NOMO-1 treated with DMSO at 0.1 percent for 48 hours (cell line): Measurements from ENCODE around the gene TBC1D24.

Experiments used
- DNase-seq: peaks from one replicate; lab custom pipeline; 2025; ENCODE audit not compliant: unreplicated experiment; lab: John Stamatoyannopoulos, UW

TBC1D24 gene

GRCh38 chr16:2497695-2498484, 23.0 kb downstream of the TBC1D24 start:
- DNase-seq: no peak

GRCh38 chr16:2498531-2499253, 23.8 kb downstream of the TBC1D24 start:
- DNase-seq: no peak

DNA sequence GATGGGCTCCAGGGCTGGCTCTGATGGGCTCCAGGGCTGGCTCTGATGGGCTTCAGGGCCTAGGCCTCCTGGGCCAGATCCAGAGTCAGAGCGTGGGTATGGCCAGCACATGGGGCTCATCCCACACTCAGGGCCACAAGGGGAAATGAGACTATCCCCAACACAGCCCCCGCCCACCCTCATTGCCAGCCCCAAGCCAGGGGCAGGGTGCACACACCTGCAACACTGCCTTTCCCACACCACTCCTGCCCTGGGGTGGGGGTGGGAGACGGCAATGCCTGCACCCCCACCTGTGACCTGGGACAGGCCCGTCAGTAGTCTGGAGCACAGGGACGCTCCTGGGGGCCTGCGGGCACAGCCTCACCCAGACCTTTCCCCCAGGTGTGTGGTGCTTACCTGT, 24.5 kb downstream of the TBC1D24 start:
- DNase-seq: no peak

- DNase-seq: no peak
Measured at GRCh38 chr16:2499890-2500429, 25.0 kb downstream of the TBC1D24 start.

DNA sequence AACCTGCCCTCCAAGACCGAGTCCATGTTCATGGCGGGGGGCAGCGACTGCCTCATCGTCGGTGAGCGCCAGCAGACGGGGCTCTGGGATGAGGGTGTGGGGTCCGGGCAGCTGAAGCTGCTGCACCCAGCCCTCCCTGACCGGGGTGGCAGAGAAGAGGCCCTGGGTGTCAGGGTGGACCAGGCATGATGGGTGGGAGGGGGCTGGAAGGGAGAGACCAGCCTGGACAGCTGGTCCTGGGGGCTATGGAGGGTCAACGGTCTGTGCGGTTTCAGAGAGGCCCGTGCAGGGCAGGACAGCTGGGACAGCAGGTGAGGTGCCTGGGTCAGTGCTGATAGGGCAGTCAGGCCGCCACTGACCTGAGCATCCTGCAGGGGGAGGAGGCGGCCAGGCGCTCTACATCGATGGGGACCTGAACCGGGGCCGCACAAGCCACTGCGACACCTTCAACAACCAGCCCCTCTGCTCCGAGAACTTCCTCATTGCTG, 25.5 kb downstream of the TBC1D24 start:
- DNase-seq: no peak

DNA sequence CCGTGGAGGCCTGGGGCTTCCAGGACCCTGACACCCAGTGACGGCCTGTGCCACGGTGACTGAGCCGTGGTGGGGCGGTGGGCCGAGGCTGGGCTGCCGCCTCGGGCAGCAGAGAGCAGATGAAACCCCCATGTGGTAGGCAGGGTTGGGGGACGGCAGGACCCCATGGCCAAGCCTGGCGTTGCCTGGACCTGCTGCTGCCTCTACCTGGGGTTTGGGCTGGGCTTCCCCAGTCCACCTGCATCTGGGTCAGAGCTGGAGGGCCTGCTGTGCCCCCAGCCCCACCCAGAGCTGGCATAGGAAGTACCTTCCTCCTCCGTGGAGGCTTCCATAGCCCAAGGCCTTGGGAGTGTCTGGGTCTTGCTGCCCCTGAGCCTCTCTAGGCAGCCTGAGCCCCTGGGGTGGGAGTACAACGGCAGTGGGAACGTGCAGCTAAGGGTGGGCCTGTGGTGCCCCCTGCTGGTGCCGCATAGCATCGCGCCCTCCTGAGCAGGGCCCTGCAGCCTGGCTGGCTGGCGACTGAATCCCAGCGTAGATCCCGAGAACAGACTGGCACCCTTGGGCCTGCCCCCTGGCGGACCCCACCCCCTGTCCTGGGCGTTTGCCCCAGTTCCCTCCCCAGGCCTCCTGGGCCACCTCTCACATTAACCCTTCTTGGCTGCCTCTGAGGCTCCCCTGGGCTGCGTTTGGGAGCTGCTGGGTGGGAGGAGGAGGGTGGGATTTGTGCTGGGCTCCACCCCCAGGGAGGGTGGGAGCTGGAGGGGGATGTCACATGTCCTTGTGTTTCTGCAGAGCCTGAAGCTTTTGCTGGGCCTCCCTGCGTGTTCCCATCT, 26.2 kb downstream of the TBC1D24 start:
- peak; percentile 70 for DNase-seq

- no peak for DNase-seq
Measured at GRCh38 chr16:2501946-2502895, 27.3 kb downstream of the TBC1D24 start.

DNA sequence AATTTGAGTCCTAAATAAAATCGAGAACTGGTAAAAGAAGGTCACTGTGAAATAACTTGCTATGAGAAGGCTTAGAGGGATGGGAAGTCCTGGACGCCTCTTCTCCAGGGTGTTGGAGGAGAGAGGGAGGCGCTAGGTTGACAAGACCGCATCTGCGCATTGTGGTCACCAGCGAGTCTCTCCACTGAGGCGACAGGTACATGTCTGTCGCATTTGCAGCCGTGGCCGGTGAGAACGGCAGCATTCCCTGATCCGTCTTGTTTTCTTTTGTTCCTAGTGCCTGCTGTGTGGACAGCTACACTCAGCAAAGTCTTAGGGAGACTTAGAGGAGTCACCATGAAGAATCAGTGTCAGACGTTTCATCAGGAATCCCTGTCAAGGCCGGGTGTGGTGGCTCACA, 30.8 kb downstream of the TBC1D24 start:
- DNase-seq: no peak

GRCh38 chr16:2507052-2507659, 32.2 kb downstream of the TBC1D24 start:
- peak; percentile 84 for DNase-seq

DNA sequence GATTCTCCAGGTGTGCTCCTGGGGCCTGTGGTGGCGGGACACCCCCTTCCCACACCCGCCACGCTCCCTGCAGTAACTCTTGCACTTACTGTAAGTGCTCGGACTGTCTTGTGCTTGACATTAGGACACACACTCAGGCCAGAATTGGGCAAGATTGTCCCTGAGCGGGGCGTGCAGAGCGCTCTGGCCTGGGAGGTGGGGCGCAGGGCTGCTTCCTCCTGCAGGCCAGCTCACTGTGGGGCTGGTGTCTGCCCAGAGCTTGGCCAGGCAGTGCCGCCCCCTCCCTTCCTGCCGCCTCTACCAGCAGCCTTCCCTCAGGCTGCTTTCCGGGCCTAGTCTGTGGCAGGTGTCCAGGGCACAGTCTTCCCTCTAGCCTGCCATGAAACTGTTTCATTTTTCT, 32.7 kb downstream of the TBC1D24 start:
- DNase-seq: peak; percentile 58

DNA sequence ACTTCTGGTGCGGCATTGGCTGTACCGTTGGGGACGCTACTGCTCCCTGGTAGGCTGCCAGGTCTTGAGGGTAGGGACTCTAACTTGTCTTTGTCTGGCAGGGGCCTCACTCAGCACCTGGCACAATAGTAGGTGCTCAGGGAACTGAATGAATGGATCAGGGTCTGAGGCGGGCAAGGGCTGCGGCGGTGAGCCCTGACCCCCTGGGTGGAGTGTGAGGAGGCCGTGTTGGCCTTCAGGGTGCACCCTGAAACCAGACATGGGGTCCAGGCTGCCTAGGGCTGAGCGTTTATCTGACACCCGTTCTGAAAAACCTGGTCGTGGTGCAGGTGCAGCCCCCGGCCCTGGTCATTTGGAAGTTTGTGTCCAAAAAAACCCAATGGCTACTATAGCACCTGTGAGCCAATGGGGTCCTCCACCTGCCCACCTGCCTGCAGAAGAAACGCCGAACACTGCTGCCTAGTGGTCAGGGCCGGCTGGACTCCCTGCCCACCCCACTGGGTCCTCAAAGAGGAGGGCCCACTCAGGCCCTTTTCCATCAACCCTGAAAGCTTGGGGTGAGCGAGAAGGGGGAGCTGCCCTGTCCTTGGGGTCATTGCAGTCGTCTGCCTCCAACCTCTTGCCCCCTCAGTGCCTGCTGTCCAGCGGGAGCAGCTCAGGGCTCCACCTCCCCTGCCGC, 33.9 kb downstream of the TBC1D24 start:
- no peak for DNase-seq

DNA sequence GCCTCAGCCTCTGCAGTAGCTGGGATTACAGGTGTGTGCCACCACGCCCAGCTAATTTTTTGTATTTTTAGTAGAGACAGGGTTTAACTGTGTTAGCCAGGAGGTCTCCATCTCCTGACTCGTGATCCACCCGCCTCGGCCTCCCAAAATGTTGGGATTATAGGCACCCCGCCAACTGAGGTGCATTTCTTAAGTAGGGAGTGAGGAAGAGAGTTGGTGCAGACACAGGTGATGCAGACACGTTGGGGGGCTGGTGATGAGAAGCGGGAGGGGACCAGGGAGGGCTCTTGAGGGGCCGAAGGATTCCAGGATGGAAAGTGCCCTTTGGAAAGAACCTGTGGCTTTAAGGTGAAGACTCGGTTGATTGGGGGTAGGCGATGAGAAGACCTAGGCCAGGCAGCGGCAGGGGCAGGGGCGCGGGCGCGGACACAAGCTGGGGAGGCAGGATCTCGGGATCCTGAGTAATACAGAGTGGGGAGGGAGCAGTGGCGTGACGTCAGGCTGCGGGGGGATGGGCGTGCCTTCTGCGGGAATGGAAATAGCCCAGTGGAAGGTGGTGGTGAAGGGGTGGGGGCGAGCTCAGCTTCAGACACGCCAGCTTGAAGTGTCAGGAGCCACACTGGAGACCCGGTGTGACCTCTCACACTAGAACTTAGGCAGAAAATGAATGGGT, 36.3 kb downstream of the TBC1D24 start:
- no peak for DNase-seq

- no peak for DNase-seq
Measured at GRCh38 chr16:2511996-2512734, 37.2 kb downstream of the TBC1D24 start.

GRCh38 chr16:2512735-2513404, 37.9 kb downstream of the TBC1D24 start:
- no peak for DNase-seq

DNA sequence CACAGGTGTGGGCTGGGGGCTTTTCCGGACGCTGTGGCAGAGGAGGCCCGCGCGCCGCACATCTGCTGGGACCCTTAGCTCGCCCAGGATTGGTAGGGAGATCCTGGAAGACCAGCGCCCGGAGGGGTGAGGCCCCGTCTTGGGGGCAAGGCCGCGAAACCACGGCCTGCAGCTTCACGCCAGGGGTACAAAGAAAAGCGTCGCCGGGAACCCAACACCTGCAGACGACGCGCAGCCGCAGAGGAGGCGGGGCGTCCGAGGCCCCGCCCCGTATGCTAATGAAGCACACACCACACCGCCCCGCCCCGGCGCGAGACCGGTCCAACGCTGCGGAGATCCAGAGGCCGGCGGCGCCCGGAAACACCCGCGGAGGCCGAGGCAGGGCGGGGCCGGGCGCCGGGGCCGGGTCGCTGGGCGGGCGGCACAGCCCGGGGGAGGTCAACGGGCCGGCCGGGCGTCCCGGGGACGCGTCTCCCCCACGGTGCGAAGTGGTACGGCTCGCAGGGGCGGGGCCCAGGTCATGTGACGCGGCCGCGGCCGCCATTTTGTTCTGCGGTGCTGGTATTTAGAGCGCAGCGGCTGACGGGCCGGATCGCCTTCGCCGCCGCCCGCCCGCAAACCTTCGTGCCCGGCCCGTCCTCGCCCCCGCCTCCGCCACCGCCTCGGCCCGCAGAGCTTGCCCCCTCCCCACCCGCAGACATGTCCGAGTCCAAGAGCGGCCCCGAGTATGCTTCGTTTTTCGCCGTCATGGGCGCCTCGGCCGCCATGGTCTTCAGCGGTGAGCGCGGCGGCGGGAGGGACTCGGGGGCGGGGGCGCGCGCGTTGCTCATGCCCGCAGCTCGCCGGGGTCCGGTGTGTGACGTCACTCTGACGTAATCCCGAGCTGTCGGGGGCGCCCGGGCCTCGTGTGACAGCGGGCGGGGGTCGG, 38.7 kb downstream of the TBC1D24 start, which contains the start of gene ATP6V0C:
TSS of gene ATP6V0C (plus strand) at position 548 of the 928 bp plus-strand sequence. CDS start at position 700, 152 bp downstream.
- peak; percentile 81 for DNase-seq
